Smooth muscle cell (in vitro differentiated cells): ENCODE measurements around the gene ZNF622. TPM values are rescaled to one million over a fixed set of nuclear protein-coding genes. Genes with fewer than 3 reads are reported as not detected.

ENCODE experiments used
- DNase-seq: peaks from one replicate; lab custom pipeline; 2025; ENCODE audit not compliant: unreplicated experiment; lab: John Stamatoyannopoulos, UW
- H2AFZ ChIP-seq: fragments of 200-600 bp; sonication (generic); 2 replicates; pipeline ENCODE4 v1.6.0; 2016; ENCODE audit warnings: antibody characterized with exemption, low read depth, mild to moderate bottlenecking
- H3F3A ChIP-seq: fragments of 200-600 bp; sonication (generic); 2 replicates; pipeline ENCODE4 v1.6.0; 2017; ENCODE audit warnings: antibody characterized with exemption, low read depth
- H3K27ac ChIP-seq: fragments of 200-600 bp; sonication (generic); 2 replicates; pipeline ENCODE4 v1.5.1; 2016; ENCODE audit warnings: low read depth, mild to moderate bottlenecking
- H3K27me3 ChIP-seq: fragments of 200-600 bp; sonication (generic); 2 replicates; pipeline ENCODE4 v1.6.1; 2016; ENCODE audit warnings: low read depth, mild to moderate bottlenecking
- H3K36me3 ChIP-seq: fragments of 200-600 bp; sonication (generic); 2 replicates; pipeline ENCODE4 v1.5.1; 2016; ENCODE audit warnings: low read depth
- H3K4me1 ChIP-seq: fragments of 200-600 bp; sonication (generic); 2 replicates; pipeline ENCODE4 v1.5.1; 2016; ENCODE audit warnings: low read depth
- H3K4me2 ChIP-seq: fragments of 200-600 bp; sonication (generic); 2 replicates; pipeline ENCODE4 v1.6.0; 2016; ENCODE audit warnings: mild to moderate bottlenecking
- H3K4me3 ChIP-seq: fragments of 200-600 bp; sonication (generic); 2 replicates; pipeline ENCODE4 v1.5.1; 2016; ENCODE audit warnings: mild to moderate bottlenecking
- H3K79me2 ChIP-seq: fragments of 200-600 bp; sonication (generic); 2 replicates; pipeline ENCODE4 v1.6.0; 2016; ENCODE audit warnings: low read depth, mild to moderate bottlenecking
- H3K9ac ChIP-seq: fragments of 200-600 bp; sonication (generic); 2 replicates; pipeline ENCODE4 v1.6.0; 2016; ENCODE audit warnings: low read depth
- H3K9me3 ChIP-seq: fragments of 200-600 bp; sonication (generic); replicated peaks from 2 replicates; pipeline ENCODE4 v1.5.1; 2016; ENCODE audit warnings: low read depth
- H4K20me1 ChIP-seq: fragments of 200-600 bp; sonication (generic); 2 replicates; pipeline ENCODE4 v1.6.0; 2016; ENCODE audit warnings: low read depth
- CTCF ChIP-seq: fragments of 200-600 bp; sonication (generic); IDR thresholded peaks from 2 replicates; pipeline ENCODE4 v1.5.1; 2017; ENCODE audit warnings: borderline replicate concordance, mild to moderate bottlenecking, antibody characterized with exemption; ENCODE audit not compliant: insufficient read depth, poor library complexity, severe bottlenecking
- WGBS: methylation state at CpG from one replicate; pipeline ENCODE4 v1.1.7; 2016; ENCODE audit warnings: low lambda C conversion rate; 5-methylcytosine and 5-hydroxymethylcytosine counted together
- polyA plus RNA-seq: library from polyadenylated mRNA; unstranded; fragments of >200 nt; fragmentation: Nextera tagmentation; extraction: Ambion mirVana; gene quantifications from 2 replicates; pipeline ENCODE4 v1.2.1, GENCODE V29; 2016
- total RNA-seq: library from RNA; depleted of rRNA; stranded (reverse); fragments of >200 nt; gene quantifications from 2 replicates; pipeline ENCODE4 v1.2.3, GENCODE V29; 2014

Gene ZNF622
- total and polyA plus RNA-seq, 2 experiments from 2014 or later = 38.0 to 68.0 TPM

GRCh38 chr5:16464231-16464630 lies 1.4 kb downstream of the ZNF622 start:
- WGBS = 79% methylated on average over 1 of the region's 1 CpG
- peak overlapping the region; percentile 80 for H3K4me3 ChIP-seq
- peaks cover 53% of the 10 kb centered on the region for H4K20me1 ChIP-seq
- peaks cover 24% of the 10 kb centered on the region for H3F3A ChIP-seq
- H3K79me2 ChIP-seq = peaks cover 57% of the 10 kb centered on the region
- H2AFZ ChIP-seq = no peak overlapping the region
- H3K9me3 ChIP-seq = no peaks in the 10 kb centered on the region
- H3K9ac ChIP-seq = peak overlapping the region; percentile 89
- DNase-seq = no peak
- no peaks in the 10 kb centered on the region for H3K36me3 ChIP-seq
- H3K4me2 ChIP-seq = peak overlapping the region; percentile 95
- H3K4me1 ChIP-seq = peaks cover 26% of the 10 kb centered on the region
- peak overlapping the region; percentile 14 for H3K27ac ChIP-seq
- no peak for TF ChIP-seq CTCF
- H3K27me3 ChIP-seq = no peaks in the 10 kb centered on the region

- Histone ChIP-seq H3K27me3 (no peaks in the 10 kb centered on the region), H3K4me1 (peaks cover 17% of the 10 kb centered on the region), H3F3A (peaks cover 14% of the 10 kb centered on the region), H2AFZ (no peak overlapping the region), H4K20me1 (peaks cover 77% of the 10 kb centered on the region), H3K9me3 (no peaks in the 10 kb centered on the region), H3K27ac (peak overlapping the region; percentile 59), H3K9ac (no peak overlapping the region), H3K4me3 (no peak overlapping the region), H3K36me3 (no peaks in the 10 kb centered on the region), H3K4me2 (peak overlapping the region; percentile 74), H3K79me2 (peaks cover 53% of the 10 kb centered on the region)
- 0% methylated on average over 1 of the region's 1 CpG for WGBS
- TF ChIP-seq CTCF = no peak
- no peak for DNase-seq
These were observed 3.8 kb downstream of the ZNF622 start for GRCh38 chr5:16461782-16462181.

GRCh38 chr5:16461026-16461425 lies 4.6 kb downstream of the ZNF622 start:
- H3K9ac ChIP-seq = peak overlapping the region; percentile 2

More at GRCh38 chr5:16461026-16461425, 4.6 kb downstream of the ZNF622 start:
- peaks cover 51% of the 10 kb centered on the region for H3K79me2 ChIP-seq
- peak overlapping the region; percentile 59 for H3K27ac ChIP-seq
- H3F3A ChIP-seq = peaks cover 9% of the 10 kb centered on the region
- H3K9me3 ChIP-seq = no peaks in the 10 kb centered on the region
- TF ChIP-seq CTCF = no peak
- no peak overlapping the region for H3K4me3 ChIP-seq
- H3K36me3 ChIP-seq = no peaks in the 10 kb centered on the region
- no peak for DNase-seq
- H4K20me1 ChIP-seq = peaks cover 85% of the 10 kb centered on the region
- no peaks in the 10 kb centered on the region for H3K27me3 ChIP-seq
- peak overlapping the region; percentile 74 for H3K4me2 ChIP-seq
- 83% methylated on average over 1 of the region's 1 CpG for WGBS
- no peak overlapping the region for H2AFZ ChIP-seq
- H3K4me1 ChIP-seq = peaks cover 11% of the 10 kb centered on the region
